Activated CD8-positive, alpha-beta T cell treated with anti-CD3 and anti-CD28 coated beads for 36 hours (primary cell): ENCODE results near the gene SCAF1. TPM values are rescaled to one million over a fixed set of nuclear protein-coding genes. Genes with fewer than 3 reads are reported as not detected.

Source experiments
- ATAC-seq: fragments of 200-7000 bp; cut with Tn5 transposase; one replicate; pipeline ENCODE4 v1.10.0; 2021; ENCODE audit warnings: mild to moderate bottlenecking, moderate library complexity
- CTCF ChIA-PET: fragments of 350-600 bp; sonication (Branson Sonifier 250); formaldehyde crosslinking; loops from one replicate; lab custom pipeline; 2021; ENCODE audit warnings: antibody characterized with exemption; lab: Charles Lee
- POLR2A ChIA-PET: fragments of 350-600 bp; sonication (Branson Sonifier 250); formaldehyde crosslinking; loops from one replicate; lab custom pipeline; 2021; ENCODE audit warnings: antibody characterized with exemption; lab: Charles Lee
- DNase-seq: peaks from one replicate; pipeline ENCODE4 v3.0.0-alpha.2; 2020
- H3K27ac Mint-ChIP-seq: one replicate; pipeline ENCODE4 v1.8.0; 2021; ENCODE audit warnings: mild to moderate bottlenecking, mixed read lengths
- H3K27me3 Mint-ChIP-seq: one replicate; pipeline ENCODE4 v1.8.0; 2021; ENCODE audit warnings: mixed read lengths
- H3K36me3 Mint-ChIP-seq: one replicate; pipeline ENCODE4 v1.8.0; 2021; ENCODE audit warnings: low read depth, mixed read lengths
- H3K4me1 Mint-ChIP-seq: one replicate; pipeline ENCODE4 v1.8.0; 2021; ENCODE audit warnings: low read depth, mixed read lengths
- H3K4me3 Mint-ChIP-seq: one replicate; pipeline ENCODE4 v1.8.0; 2021; ENCODE audit warnings: mild to moderate bottlenecking, moderate library complexity, mixed read lengths
- H3K9me3 Mint-ChIP-seq: one replicate; pipeline ENCODE4 v1.8.0; 2021; ENCODE audit warnings: mixed read lengths
- intact Hi-C: fragments of 100-400 bp; cut with micrococcal nuclease; formaldehyde crosslinking; loops from one replicate; pipeline ENCODE4 v1.10.0; 2022
- total RNA-seq, 2 experiments: library from RNA; stranded (reverse); gene quantifications; one replicate each; pipeline ENCODE4 v1.2.3, GENCODE V29; 2021
- TF ChIP-seq, protein P1 (sequence below): fragments of 200-600 bp; IDR thresholded peaks from one replicate; pipeline ENCODE4 v1.8.0; 2022; ENCODE audit warnings: antibody characterized with exemption, mild to moderate bottlenecking

The SCAF1 gene
- total RNA-seq, 2 experiments from 2014 or later, result 54.5 to 57.2 TPM

DNA sequence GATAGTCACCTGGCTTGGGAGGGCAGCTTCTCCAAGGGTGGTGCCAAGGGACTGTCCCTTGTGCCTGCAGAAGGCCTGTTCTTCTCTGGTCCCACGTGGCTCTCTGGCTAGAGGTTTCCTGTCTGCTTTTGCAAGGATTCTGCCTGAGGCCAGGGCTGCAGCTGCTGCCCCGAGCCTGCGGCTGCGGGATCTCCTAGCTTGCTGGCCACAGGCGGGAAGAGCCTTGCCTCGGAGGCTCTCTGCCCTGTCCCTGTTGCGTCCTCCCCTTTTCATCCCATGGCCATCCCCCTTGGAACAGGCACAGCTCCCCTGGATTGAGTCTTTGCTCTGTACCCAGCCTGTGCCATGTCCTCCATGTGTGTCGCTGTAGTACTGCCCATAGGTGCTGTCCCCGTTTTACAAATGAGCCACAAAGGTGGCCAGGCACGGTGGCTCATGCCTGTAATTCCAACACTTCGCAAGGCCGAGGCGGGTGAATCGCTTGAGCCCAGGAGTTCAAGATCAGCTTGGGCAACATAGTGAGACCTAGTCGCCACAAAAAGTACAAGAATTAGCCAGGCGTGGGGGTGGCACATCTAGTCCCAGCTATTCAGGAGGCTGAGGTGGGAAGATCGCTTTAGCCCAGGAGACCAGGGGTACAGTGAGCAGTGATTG, 14.6 kb downstream of the SCAF1 start:
- peaks cover 34% of the 10 kb centered on the region for H3K36me3 Mint-ChIP-seq
- no peak for ATAC-seq
- H3K4me3 Mint-ChIP-seq, result no peak overlapping the region
- intact Hi-C loops, result no loop called here
- no peak for DNase-seq
- H3K9me3 Mint-ChIP-seq, result no peaks in the 10 kb centered on the region
- no peaks in the 10 kb centered on the region for H3K27me3 Mint-ChIP-seq
- CTCF ChIA-PET, result interaction anchor here (1.3 kb wide), 1 partner anchor 16 kb away, joined by 4 read pairs; no protein-coding TSS in a partner anchor
- H3K4me1 Mint-ChIP-seq, result peaks cover 5% of the 10 kb centered on the region
- POLR2A ChIA-PET, result interaction anchor here (0.6 to 1.8 kb wide), 8 partner anchors 9 to 347 kb away, joined by 3 to 9 read pairs (median 3); partner anchors contain the start of genes BCL2L12, IRF3 and SCAF1
- TF ChIP-seq, protein P1, sequence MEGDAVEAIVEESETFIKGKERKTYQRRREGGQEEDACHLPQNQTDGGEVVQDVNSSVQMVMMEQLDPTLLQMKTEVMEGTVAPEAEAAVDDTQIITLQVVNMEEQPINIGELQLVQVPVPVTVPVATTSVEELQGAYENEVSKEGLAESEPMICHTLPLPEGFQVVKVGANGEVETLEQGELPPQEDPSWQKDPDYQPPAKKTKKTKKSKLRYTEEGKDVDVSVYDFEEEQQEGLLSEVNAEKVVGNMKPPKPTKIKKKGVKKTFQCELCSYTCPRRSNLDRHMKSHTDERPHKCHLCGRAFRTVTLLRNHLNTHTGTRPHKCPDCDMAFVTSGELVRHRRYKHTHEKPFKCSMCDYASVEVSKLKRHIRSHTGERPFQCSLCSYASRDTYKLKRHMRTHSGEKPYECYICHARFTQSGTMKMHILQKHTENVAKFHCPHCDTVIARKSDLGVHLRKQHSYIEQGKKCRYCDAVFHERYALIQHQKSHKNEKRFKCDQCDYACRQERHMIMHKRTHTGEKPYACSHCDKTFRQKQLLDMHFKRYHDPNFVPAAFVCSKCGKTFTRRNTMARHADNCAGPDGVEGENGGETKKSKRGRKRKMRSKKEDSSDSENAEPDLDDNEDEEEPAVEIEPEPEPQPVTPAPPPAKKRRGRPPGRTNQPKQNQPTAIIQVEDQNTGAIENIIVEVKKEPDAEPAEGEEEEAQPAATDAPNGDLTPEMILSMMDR, result no peak
- no peak overlapping the region for H3K27ac Mint-ChIP-seq

DNA sequence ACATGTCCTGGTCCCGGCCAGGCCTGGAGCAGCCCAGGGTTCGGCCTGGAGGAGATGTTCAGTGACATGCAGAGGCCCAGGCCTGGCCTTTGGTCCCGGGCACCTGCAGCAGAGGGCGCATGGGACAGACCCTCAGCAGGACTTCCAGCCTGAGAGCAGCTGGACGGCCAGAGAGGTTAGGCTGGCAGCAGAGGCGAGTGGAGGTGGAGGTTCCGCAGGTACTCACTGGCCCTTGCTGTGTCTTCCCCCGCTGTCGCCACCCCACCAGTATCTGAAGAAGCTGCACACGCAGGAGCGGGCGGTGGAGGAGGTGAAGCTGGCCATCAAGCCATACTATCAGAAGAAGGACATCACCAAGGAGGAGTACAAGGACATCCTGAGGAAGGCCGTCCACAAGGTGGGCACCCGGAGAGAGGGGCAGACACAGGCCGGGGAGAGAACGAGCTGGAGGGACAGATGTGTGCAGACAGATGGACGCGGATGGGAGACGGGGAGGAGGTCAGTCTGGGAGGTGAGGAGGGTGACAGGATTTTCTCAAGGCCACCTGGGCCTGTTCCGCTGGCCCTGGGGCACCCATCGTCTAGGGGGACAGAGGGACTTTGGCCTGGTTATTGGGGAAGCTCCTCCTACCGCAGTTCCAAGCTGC, 15.6 kb downstream of the SCAF1 start:
- POLR2A ChIA-PET, result interaction anchor here (0.6 to 1.8 kb wide), 4 partner anchors 14 to 116 kb away, joined by 3 to 9 read pairs (median 4); partner anchors contain the start of gene SCAF1
- TF ChIP-seq, protein P1, result no peak
- Mint-ChIP-seq H3K4me3 (no peak overlapping the region), H3K36me3 (peaks cover 40% of the 10 kb centered on the region), H3K27me3 (no peaks in the 10 kb centered on the region), H3K4me1 (peaks cover 8% of the 10 kb centered on the region), H3K27ac (no peak overlapping the region), H3K9me3 (no peaks in the 10 kb centered on the region)
- CTCF ChIA-PET, result no interaction called here
- no peak for DNase-seq
- ATAC-seq, result no peak
- intact Hi-C loops, result no loop called here

DNA sequence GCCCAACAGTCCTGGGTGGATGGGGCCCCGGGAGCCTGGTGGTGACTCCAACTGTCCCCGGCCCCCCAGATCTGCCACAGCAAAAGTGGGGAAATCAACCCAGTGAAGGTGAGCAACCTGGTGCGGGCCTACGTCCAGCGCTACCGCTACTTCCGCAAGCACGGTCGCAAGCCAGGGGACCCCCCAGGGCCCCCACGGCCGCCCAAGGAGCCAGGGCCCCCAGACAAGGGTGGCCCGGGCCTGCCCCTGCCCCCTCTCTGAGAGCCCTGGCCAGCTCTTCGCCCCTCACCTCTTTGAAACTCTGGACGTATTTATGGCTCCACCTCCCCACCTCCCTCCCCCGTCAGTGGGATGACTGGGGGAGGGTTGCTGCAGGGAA, 16.1 kb downstream of the SCAF1 start:
- no peaks in the 10 kb centered on the region for H3K27me3 Mint-ChIP-seq
- no peaks in the 10 kb centered on the region for H3K9me3 Mint-ChIP-seq
- peaks cover 43% of the 10 kb centered on the region for H3K36me3 Mint-ChIP-seq
- peaks cover 13% of the 10 kb centered on the region for H3K4me1 Mint-ChIP-seq
- intact Hi-C loops, result no loop called here
- H3K4me3 Mint-ChIP-seq, result no peak overlapping the region
- ATAC-seq, result no peak
- POLR2A ChIA-PET, result interaction anchor here (1.1 kb wide), 1 partner anchor 14 kb away, joined by 5 read pairs; no protein-coding TSS in a partner anchor
- no peak overlapping the region for H3K27ac Mint-ChIP-seq
- no peak for DNase-seq
- TF ChIP-seq, protein P1, result no peak
- CTCF ChIA-PET, result no interaction called here

DNA sequence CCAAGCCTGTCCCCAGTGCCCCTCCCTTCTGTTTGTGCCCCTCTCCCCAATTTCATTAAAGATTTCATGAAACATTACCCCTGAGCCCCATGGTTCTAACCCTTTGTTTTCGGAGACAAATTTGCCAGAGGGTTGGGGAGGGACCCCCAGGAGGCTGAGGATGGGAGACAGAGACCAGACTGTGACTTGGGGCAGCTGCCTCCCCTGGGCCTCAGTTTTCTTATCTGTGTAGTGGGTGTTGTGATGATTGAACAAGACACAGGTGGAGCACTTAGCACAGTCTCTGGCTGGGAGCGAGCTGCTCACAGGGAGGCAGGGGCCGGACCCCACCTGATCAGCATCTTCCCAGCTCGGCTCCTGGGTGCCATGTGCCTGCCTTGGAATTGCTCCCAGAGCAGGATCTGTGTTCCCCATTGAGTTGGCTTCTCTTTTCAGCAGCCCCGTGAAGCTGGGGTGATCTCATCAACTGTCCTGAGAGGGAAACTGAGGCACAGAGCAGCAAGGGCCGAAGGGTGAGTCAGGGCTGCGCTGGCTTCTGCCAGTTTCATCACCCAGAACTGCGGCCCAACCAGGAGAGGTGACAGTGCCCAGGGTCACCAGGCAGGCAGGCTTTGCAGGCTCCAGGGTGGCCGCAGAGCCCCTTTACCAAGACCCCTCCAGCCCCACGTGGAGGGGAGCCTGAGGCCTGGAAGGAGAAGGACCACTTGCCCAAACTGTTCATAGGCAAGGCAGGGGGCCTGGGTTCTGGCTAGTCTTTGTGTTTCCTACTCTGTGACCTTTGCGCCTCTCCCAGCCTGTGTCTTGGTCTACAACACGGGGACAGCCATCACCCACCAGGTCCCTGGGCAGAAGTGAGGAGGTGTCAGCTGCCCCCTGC, 16.8 kb downstream of the SCAF1 start:
- Mint-ChIP-seq H3K36me3 (peaks cover 41% of the 10 kb centered on the region), H3K27ac (no peak overlapping the region), H3K9me3 (no peaks in the 10 kb centered on the region), H3K27me3 (no peaks in the 10 kb centered on the region), H3K4me1 (peaks cover 18% of the 10 kb centered on the region), H3K4me3 (no peak overlapping the region)
- TF ChIP-seq, protein P1, result no peak
- POLR2A ChIA-PET, result interaction anchor here (1.1 kb wide), 1 partner anchor 15 kb away, joined by 5 read pairs; no protein-coding TSS in a partner anchor
- intact Hi-C loops, result no loop called here
- DNase-seq (no peak), ATAC-seq (no peak)
- CTCF ChIA-PET, result interaction anchor here (6.2 kb wide), 1 partner anchor 14 kb away, joined by 33 read pairs; no protein-coding TSS in a partner anchor
